HG02571 (cell line): ENCODE measurements around the gene C1orf53.
"Not testable (repeated sequence)": the region's sequence is repeated elsewhere in the genome, so short reads cannot be mapped to it uniquely, and the experiment has no call there.

Experiments
- ATAC-seq: cut with Tn5 transposase; IDR thresholded peaks from one replicate; pipeline ENCODE4 v1.9.1; 2021; ENCODE audit warnings: mild to moderate bottlenecking, moderate library complexity; ENCODE audit not compliant: unreplicated experiment

C1orf53 gene

DNA sequence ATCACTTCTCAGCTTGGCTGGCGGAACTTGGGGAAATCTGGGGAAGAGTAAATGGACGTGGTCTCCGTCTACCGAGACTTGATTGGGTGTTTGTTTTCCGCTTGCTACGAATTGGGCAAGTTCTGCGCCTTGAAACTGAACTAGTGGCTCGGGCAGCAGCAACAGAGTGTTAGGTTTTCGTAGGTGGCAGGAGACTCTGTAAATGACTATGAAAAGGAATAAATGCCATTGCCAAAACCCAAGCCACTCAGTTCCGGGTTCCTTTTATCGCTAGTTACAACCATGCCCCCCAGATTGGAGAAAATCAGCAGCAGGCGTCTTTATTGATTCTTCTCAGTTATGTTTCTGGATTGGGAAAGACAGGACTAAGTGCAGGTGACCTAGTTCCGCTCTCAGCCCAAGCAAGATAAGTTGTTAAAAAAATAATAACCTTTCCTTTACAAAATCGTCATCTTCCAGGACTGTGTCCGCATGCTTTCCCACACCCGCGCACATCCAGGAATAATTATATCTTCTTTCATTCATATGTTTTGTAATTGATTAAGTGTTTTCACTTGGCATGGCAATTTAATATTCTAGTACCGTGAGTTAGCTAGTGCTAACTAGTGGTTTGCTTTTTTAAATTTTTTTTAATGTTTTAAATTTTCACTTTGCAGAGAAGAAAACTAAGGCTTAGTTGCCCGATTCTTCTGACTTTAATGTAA lies 18.1 kb downstream of the C1orf53 start:
- no peak for ATAC-seq

DNA sequence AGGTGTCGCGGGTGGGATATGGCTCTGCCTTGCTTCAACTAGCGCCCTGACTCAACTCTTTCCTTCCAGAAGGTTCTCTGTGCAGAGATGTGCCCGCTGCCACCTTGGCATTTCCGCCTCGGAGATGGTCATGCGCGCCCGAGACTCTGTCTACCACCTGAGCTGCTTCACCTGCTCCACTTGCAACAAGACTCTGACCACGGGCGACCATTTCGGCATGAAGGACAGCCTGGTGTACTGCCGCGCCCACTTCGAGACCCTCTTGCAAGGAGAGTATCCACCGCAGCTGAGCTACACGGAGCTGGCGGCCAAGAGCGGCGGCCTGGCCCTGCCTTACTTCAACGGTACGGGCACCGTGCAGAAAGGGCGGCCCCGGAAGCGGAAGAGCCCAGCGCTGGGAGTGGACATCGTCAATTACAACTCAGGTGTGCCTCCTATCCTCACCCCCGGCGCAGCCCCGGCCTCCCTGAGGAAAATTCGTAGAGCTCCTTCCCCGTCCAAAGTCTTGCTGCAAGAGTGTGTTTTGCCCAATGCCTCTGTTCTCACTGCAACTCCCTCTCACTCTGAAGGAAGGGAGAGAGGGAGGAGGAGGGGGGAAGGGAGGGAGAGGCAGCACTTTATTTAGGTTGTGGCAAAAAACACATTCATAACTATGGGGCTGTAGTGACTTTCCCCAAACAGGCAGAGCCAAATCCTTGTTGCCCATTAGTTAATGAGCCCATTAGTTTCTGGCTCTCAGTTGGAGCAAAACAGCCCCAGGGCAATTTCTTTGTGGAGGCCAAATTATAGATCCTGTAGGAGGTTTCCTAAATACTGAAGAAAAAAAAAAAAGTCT lies 19.0 kb downstream of the C1orf53 start:
- ATAC-seq: no peak

DNA sequence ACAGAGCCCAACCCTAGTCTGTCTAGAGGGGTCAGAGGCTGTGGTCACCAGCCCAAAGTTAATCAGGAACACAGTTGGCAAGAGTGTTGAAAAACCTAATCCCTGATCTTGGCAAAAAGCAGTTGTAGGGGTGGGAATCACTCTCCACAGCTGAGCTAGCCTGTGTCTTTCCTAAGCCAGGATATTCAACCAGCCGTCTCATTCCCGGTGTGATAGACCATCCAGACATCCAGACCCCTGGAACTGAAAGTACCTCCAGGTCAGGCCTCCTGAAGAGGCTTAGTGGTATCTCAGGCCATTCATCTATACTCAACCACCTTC lies 19.6 kb downstream of the C1orf53 start:
- no peak for ATAC-seq

DNA sequence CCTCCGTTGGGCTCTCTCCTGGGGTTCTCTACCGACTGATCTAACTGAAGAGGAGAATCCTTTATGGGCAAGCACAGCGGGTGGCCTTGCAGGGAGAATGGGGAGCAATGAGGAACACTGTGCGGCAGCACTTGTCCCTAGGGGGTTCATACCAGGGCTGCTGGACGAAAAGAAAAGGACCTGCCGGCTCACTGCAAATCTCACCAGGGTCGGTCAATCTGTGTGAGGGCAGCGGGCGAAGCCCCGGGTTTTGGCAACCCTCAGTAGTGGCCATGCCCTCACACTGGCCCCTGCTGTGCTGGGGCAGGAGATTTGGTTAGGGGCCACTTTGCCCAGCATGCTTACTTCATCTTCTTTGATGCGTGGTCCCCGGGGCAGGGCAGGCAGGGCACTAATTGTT lies 20.6 kb downstream of the C1orf53 start:
- no peak for ATAC-seq

DNA sequence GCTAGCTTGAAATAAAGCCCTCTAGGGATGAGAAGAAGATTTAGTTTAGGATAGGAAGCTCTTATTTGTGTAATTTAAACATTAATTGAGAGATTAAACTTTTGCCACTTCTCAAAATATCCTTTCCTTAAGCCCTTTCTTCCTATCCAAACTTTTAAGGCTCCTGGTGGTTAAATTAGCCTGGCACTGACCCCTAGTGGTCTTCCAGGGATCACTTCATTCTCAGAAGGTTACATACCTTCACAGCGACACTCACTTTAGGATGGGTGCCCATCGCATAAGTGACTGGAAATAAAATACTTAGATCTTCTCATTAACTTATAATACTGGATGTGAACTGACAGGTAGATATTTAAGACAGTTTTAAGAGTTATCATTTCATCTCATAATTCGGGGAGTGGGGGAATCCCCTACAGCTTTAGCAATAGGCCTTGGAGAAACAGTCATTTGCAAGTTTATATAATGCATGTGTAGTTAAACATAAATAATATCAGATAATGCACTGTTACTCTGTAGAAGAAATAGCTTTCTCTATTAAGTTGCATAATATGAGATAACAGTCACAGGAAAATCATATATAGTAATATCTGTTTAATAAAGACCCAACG lies 22.2 kb downstream of the C1orf53 start:
- no peak for ATAC-seq

DNA sequence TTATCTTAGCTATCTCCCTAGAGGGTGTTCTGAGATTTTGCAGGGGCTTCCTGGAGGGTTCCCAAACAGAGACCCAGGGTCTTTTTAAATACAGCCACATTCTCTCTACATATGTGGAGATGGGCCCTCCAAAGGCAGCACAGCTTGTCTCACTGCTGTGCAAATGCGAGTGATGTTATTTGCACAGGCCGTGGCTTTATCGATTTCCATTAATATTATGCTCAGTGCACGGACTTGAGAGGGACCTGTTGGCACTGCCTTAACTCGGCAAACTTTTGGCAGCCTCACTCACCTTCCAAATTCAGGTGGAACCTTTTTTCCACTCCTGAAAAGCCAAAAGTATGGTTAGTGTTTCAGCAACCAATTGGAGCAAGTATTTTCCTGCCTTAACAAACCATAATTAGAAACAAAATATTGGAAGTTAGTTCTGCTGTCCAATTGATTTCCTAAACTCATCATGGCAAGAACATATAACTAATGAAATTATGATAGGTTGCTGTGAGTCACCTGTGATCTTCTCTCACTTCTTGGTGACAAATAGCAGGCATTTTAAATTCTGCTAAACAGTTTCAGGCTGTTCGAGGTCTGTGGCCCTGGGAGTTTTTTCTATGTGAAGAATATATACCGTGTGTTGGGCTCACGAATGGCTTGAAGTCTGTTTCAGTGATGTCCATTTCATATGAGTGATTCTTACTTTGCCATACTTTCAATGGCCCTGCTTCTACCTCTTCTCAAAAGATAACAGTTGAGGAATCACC lies 25.7 kb downstream of the C1orf53 start:
- ATAC-seq: no peak

DNA sequence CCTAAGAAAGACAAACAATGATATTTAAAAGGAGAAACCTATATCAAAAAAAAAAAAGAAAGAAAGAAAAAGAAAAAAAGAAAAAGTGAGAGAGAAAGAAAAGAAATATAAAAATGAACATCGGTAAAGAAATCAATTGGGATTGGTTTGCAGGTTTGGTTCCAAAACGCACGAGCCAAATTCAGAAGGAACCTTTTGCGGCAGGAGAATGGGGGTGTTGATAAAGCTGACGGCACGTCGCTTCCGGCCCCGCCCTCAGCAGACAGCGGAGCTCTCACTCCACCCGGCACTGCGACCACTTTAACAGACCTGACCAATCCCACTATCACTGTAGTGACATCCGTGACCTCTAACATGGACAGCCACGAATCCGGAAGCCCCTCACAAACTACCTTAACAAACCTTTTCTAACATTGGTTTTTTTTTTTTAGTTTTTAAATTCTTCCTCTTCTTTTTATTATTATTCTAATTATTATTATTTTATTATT lies 26.5 kb downstream of the C1orf53 start:
- no peak for ATAC-seq

DNA sequence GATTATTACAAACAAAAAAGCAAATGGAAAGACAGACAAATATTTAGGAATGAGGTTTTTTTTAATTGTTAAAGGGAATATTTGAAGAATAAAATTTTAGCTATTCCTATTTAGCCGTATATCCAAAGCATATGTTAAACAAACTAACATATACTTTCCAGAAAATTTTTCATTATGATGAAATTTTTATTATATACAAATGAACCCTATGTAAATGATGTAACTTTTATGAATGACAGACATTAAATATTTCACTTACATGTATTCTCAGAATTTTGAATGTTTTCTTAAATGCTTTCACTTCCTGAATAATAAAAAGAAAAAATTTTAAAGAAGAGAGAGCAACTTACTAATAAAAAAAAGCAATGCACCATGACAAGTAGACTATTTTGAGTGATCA lies 30.6 kb downstream of the C1orf53 start:
- no peak for ATAC-seq

DNA sequence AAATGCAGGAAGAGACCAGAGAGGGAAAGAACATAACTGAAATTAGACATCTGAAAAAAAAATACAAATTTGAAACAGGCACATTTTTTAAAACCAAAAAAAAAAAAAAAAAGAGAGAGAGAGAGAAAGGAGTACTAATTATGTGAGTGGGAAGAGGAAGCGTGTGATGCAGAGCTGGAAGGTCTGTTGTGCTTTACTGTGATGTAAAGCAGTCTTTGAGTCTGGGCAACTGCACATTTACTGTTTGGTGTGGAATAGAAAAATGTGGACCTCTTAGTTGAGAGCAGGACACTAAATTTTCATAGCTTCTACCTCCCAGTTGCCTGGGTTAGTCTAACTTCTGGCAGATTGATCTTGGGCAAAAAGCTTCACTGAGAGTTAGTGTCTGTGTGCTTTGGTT lies 31.2 kb downstream of the C1orf53 start:
- ATAC-seq: no peak

DNA sequence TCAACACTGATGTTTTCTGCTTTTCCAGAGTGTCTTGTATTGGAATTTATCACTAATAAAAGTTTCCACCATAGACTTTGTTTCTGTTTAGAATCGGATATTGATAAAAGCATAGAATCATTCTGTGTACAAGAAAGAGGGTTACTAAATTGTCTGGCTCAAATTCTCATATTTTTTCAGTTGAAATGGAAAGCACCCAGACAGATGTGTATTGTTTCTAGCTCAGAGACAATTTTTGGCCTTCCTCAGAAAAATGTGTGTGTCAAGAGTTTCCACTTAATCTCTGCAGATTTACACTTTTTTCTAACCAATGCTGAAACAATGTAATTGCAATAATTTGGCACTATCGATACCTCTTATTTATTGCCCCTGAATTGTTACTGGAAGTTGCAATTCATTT lies 35.0 kb downstream of the C1orf53 start:
- no peak for ATAC-seq

DNA sequence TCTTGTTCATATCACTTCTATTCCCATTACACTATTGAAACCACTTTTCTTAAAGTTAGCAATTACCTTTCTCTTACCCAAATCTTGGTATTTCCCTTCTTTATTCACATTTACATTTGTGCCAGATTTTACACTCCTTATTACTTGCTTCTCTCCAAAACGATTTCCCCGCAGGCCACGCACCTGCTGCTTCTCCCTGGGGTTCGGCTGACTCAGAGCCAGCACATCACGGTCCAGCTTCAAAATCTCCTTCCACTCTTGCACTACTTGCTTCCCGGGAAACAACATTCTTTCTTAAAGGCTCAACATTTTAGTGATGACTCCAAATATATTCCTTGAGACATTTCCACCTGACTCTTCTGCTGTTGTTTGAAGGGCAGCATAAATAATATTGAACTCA lies 35.5 kb downstream of the C1orf53 start:
- no peak for ATAC-seq

DNA sequence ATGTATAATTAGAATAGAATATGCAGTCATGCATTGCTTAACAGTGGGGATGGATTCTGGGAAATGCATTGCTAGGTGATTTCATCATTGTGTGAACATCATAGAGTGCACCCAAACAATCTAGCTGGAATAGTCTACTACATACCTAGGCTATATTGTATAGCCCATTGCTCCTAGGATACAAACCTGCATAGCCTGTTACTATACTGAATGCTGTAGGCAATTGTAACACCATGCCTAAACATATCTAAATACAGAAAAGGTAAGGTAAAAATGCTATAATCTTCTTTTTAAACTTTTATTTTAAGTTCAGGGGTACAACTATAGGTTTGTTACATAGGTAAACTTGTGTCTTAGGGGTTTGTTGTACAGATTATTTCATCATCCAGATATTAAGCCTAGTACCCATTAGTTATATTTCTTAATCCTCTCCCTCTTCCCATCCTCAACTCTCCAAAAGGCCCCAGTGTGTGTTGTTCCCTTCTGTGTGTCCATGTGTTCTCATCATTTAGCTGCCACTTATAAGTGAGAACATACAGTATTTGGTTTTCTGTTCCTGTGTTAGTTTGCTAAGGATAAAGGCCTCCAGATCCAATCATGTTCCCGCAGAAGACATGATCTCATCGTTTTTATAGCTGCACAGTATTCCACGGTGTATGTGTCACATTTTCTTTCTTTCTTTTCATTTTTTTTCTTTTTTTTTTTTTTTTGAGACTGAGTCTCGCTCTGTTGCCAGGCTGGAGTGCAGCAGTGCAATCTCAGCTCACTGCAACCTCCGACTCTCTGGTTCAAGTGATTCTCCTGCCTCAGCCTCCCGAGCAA lies 36.9 kb downstream of the C1orf53 start:
- not testable (repeated sequence) for ATAC-seq

DNA sequence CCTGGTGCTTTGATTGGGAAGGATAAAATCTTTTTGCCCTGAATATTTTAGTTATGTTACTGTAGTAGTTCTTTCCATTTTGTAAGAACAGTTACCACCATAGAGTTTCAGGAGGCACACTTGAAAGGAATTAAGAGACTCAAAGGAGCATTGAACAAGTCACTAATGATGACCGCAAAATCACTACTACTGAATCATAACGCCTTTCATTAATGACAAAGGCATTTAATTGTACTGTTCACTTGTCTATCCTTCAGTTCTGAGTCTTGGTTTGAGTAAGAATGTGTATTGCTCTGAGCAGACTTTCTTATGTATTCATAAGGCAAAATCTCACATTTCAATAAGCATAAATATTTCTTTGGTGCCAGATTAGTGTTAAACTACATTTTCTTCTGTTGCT lies 39.6 kb downstream of the C1orf53 start:
- no peak for ATAC-seq

DNA sequence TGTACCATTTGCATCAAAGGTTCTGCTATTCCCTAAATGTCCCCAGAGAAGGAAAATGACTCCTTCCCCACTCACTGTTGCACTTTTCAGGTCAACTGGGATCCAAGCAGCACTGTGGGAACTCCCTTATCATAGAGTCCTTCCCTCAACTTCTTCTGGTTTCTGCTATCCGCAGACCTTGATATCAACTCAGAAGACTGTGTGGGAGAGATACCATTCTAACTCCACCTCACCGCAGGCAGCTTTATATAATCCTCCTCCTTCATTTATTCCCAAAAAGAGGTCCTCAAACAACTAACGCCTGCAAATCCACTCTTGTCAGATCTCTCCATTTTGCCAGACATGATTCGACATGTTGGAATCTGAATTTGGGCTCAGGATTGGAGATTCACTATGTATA lies 42.1 kb downstream of the C1orf53 start:
- no peak for ATAC-seq

DNA sequence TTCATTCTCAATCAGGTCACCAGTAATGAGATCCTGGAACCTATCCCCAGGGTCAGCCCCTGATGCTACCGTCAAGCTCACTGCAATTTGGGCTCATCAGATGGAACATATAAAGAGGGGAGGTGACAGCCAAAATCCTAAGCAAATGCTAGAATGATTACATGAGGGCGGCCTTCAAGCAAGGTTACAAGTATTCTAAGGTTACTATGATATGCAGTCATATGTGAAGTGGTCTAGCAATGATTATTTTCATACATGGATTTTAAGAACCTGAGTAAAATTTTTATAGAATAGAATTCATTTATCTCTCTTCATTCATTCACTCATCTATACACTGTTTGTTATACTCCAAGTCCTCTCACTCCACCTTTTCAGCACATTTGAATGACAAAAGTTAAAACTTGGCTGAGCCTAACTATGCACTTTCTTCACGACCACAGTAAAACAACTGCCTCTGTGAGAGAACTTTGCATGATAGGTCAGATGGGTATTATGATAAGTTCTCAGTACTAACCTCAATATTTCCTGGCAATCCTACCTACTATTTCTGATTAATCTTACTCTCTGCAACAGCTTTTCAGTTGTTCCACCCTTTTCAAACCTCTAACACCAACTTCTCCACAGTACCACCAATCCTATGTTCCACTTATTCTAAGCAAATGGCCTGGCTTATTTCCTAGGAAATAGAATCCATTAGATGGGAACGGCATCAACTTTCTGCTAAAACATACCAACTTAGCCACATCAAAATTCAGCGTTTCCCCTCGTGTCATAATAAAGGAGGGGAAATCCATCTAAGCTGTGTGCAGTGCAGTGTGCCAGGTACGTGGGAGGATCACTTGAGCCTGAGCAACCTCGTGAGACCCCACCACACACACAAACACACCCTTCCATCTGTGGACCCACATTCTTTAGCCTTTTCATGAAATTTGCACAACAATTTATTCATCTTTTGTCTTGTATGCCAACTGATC lies 46.8 kb downstream of the C1orf53 start:
- no peak for ATAC-seq

DNA sequence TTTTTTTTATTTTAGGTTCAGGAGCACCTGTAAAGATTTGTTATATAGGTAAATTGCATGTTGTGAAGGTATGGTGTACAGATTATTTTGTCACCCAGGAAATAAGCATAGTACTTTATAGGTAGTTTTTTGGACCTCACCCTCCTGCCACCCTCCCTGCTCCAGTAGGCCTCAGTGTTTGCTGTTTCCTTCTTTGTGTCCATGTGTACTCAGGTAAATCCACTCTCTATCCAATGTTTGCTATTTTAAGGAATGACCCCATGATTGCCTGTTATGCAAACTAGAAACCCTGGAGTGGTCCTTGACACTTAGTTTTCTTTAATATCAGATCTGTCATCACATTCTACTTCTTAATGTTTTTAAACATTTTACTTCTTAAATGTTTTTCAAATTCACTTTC lies 48.7 kb downstream of the C1orf53 start:
- no peak for ATAC-seq

DNA sequence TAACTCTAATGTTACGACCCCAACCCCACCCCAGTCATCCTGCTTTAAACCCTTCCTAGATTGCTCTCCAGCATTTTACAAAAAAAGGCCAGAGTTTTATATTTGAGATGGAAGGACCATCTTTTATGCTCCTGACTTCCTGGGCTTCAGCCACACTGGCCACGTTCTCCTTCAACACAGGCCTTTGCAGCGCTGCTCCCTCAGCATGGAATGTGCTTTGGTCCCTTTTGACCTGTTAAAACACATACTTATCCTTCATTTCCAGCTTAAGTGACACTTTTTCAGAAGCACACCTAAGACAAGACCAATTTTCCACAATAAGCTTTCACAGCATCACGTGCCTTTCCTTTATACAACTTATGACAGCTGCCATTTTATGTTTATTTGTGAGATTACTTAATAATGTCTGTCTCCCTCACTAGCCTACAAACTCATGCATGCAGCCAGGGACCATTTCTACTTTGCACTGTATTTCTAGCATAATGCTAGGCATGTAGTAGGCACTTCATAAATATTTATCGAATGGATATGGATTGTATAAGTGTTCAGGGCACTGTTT lies 49.3 kb downstream of the C1orf53 start:
- ATAC-seq: no peak

DNA sequence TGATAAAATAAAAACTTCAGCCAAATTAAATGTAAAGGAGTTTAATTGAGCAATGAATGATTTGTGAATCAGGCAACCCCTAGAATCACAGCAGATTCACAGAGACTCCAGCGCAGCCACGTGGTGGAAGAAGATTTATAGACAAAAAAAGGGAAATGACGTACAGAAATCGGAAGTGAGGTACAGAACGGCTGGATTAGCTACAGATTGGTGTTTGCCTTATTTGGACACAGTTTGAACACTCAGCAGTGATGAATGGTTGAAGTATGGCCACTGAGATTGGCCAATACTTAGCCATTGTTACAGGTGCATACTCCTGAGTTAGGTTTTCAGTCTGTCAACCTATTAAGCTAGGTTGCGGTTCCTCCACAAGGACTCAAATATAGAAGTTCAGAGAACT lies 51.0 kb downstream of the C1orf53 start:
- ATAC-seq: not testable (repeated sequence)
